SK-N-SH treated with all-trans-retinoic acid at 6 μM for 48 hours (cell line): ENCODE results near the gene DDX31.

Experiments used
- GLIS3 ChIP-seq: fragments of 250-450 bp; sonication (Bioruptor Pico); IDR thresholded peaks from 2 replicates; pipeline ENCODE4 v1.5.0; 2020; ENCODE audit warnings: mild to moderate bottlenecking, moderate library complexity
- ISL1 ChIP-seq: fragments of 250-450 bp; sonication (Bioruptor Pico); IDR thresholded peaks from 2 replicates; pipeline ENCODE4 v2.1.2; 2022; ENCODE audit warnings: mild to moderate bottlenecking, moderate library complexity
- OSR1 ChIP-seq: fragments of 250-450 bp; sonication (Bioruptor Pico); IDR thresholded peaks from 2 replicates; pipeline ENCODE4 v1.8.0; 2022; ENCODE audit warnings: moderate library complexity, mild to moderate bottlenecking, inconsistent platforms
- ZFP3 ChIP-seq: fragments of 250-450 bp; sonication (Bioruptor Pico); IDR thresholded peaks from 2 replicates; pipeline ENCODE4 v1.5.0; 2020; ENCODE audit warnings: mild to moderate bottlenecking, moderate library complexity

DNA sequence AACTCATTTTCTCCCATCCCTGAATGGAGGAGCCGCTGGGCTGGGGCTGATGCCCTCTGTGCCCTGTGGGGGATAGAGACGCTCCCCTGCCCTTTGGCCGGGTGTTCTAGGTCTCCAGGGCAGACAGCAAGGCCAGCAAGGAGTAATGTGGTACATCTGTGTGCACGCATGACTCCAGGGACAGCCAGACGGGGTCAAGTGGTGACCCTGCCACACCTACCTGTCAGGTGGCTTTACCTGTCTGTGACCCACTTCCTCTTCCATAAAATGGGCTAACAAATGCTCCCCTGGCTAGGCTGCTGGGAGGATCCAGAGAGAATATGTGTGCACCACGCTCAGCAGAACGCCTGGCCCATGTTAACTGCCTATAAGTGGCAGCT, 122.7 kb downstream of the DDX31 start:
- TF ChIP-seq GLIS3 (CRISPR knock-in tag) (no peak), ISL1 (no peak), ZFP3 (CRISPR knock-in tag) (no peak), OSR1 (CRISPR knock-in tag) (no peak)
